Small intestine (tissue), 7 donors: Measurements from ENCODE around the gene GZF1. TPM values are rescaled to one million over a fixed set of nuclear protein-coding genes. Genes with fewer than 3 reads are reported as not detected.

Experiments used
- DNase-seq, 2 donors: peaks; one replicate each; pipeline versions ENCODE4 v3.0.0 to v3.0.0-alpha.2; 2013
- FAIRE-seq: peaks from 2 replicates; lab custom pipeline; 2012; peaks lifted over from hg19 to GRCh38; lab: Jason Lieb, UNC
- H3K27ac ChIP-seq, 3 donors: one replicate each; pipeline ENCODE4 v1.5.1; 2013; ENCODE audit warnings: low read length in 2 of 3, mild to moderate bottlenecking in 2 of 3, control low read depth in 1 of 3, inconsistent platforms in 1 of 3, low read depth in 1 of 3, moderate library complexity in 1 of 3
- H3K27me3 ChIP-seq, 3 donors: one replicate each; pipeline ENCODE4 v1.6.1; 2013; ENCODE audit warnings: low read length in 3 of 3, inconsistent platforms in 1 of 3; ENCODE audit not compliant: control insufficient read depth in 3 of 3, insufficient read depth in 3 of 3
- H3K36me3 ChIP-seq, 3 donors: one replicate each; pipeline ENCODE4 v1.6.1; 2013; ENCODE audit warnings: low read length in 3 of 3, inconsistent platforms in 1 of 3, low read depth in 1 of 3, mild to moderate bottlenecking in 1 of 3, moderate library complexity in 1 of 3; ENCODE audit not compliant: control insufficient read depth in 3 of 3, insufficient read depth in 2 of 3
- H3K4me1 ChIP-seq, 3 donors: one replicate each; pipeline ENCODE4 v1.6.1; 2013; ENCODE audit warnings: low read length in 2 of 3, inconsistent platforms in 1 of 3, low read depth in 1 of 3, mild to moderate bottlenecking in 1 of 3, moderate library complexity in 1 of 3; ENCODE audit not compliant: control insufficient read depth in 3 of 3, insufficient read depth in 2 of 3
- H3K4me3 ChIP-seq, 3 donors: one replicate each; pipeline ENCODE4 v1.5.1; 2013; ENCODE audit warnings: low read length in 3 of 3, control low read depth in 1 of 3, inconsistent platforms in 1 of 3, low read depth in 1 of 3, mild to moderate bottlenecking in 1 of 3, moderate library complexity in 1 of 3
- H3K9me3 ChIP-seq, 2 donors: one replicate each; pipeline ENCODE4 v1.6.1; 2013; ENCODE audit warnings: low read depth in 1 of 2, low read length in 1 of 2; ENCODE audit not compliant: control insufficient read depth in 2 of 2, insufficient read depth in 1 of 2
- WGBS, 3 donors: extraction: QIAGEN DNeasy Blood & Tissue Kit; methylation state at CpG; one replicate each; pipeline ENCODE4 v1.1.7; 2013; 5-methylcytosine and 5-hydroxymethylcytosine counted together
- polyA plus RNA-seq, 4 donors: library from polyadenylated mRNA; stranded (reverse) in 3 of 4; unstranded in 1 of 4; fragments of 200-250 nt in 3 of 4; fragments of 120-200 nt in 1 of 4; gene quantifications; one replicate each; pipeline versions ENCODE4 v1.2.1 to v1.2.3, GENCODE V29; 2013
- donor health status: healthy with polysubstance abuse.
- donor health status: control.
- donor health status: control.
- donor health status: Bipolar disorder and iron deficiency.
- donor health status: healthy.

Gene GZF1
- polyA plus RNA-seq, 4 donors, result 3.2 to 8.3 (median 4.8) TPM

DNA sequence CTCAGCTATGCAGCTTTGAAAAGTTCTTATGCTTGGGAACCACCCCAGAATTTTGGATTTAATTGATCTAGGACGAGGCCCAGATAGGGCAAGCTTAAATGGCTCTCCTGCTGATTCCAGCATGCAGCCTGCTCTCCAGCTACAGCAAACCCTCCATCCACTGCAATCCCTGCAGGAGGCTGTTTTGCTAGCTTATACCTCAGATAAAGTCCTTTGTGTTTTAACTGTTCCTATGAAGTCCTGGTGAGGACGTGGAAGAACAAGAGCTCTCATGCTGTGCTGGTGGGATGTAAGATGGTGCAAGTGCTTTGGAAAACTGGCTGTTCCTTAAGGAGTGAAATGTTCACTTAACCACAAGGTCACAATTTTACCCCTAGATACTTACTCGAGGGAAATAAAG lies 36.9 kb upstream of the GZF1 start:
- no peaks in the 10 kb centered on the region for H3K27me3 ChIP-seq
- H3K36me3 ChIP-seq, result no peaks in the 10 kb centered on the region
- H3K4me3 ChIP-seq, result no peak overlapping the region
- peaks cover 0 to 11% of the 10 kb centered on the region in 2 donors for H3K9me3 ChIP-seq
- no peaks in the 10 kb centered on the region for H3K4me1 ChIP-seq
- FAIRE-seq (no peak), DNase-seq (no peak)
- 49 to 74% (median 67%) methylated on average over 3 of the region's 3 CpGs for WGBS, 3 donors
- no peak overlapping the region for H3K27ac ChIP-seq

- no peak overlapping the region for H3K4me3 ChIP-seq
- no peak for DNase-seq
- no peaks in the 10 kb centered on the region for H3K4me1 ChIP-seq
- no peaks in the 10 kb centered on the region for H3K36me3 ChIP-seq
- WGBS, 3 donors, result 87 to 92% (median 88%) methylated on average over 8 of the region's 8 CpGs
- no peaks in the 10 kb centered on the region for H3K27me3 ChIP-seq
- H3K27ac ChIP-seq, result no peak overlapping the region
- H3K9me3 ChIP-seq, result no peaks in the 10 kb centered on the region
- no peak for FAIRE-seq
Measured at GRCh38 chr20:23326774-23327173, 35.2 kb upstream of the GZF1 start.

DNA sequence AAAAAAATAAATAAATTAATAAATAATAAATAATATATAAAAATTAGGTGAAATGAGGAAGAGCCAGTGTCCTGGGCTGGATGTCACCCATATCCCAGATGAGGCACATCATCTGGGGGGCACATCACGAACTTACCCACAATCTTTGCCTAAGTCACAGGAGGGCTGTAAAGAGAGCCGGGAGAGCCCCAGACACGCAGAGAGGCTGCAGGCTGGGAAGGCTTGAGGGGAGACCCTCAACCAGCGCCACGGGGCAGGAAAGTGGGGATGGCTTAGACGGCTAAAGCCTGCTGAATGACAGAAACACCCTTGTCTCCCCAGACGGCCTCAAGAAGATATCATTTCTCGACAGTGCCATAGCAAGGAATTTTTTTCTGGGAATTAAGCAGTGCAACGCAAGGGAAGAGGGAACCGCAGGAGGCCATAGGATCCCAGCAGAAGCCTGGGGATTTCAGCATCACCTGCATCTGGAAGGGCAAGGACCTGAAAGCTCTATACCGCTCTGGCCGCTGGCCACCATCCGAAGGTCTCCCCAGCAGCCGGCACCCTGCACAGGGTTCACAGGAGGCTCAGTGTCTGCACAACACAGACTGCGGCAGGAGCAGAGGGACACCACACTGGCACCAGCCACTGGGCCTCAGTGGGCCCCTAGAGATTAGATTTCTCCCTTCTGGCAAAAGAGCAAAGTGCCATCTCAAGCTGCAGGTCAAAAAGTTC lies 34.2 kb upstream of the GZF1 start:
- no peaks in the 10 kb centered on the region for H3K9me3 ChIP-seq
- no peak for DNase-seq
- no peaks in the 10 kb centered on the region for H3K27me3 ChIP-seq
- no peaks in the 10 kb centered on the region for H3K4me1 ChIP-seq
- no peak overlapping the region for H3K27ac ChIP-seq
- 90 to 93% (median 90%) methylated on average over 15 of the region's 15 CpGs for WGBS, 3 donors
- no peak overlapping the region for H3K4me3 ChIP-seq
- FAIRE-seq, result no peak
- H3K36me3 ChIP-seq, result no peaks in the 10 kb centered on the region

DNA sequence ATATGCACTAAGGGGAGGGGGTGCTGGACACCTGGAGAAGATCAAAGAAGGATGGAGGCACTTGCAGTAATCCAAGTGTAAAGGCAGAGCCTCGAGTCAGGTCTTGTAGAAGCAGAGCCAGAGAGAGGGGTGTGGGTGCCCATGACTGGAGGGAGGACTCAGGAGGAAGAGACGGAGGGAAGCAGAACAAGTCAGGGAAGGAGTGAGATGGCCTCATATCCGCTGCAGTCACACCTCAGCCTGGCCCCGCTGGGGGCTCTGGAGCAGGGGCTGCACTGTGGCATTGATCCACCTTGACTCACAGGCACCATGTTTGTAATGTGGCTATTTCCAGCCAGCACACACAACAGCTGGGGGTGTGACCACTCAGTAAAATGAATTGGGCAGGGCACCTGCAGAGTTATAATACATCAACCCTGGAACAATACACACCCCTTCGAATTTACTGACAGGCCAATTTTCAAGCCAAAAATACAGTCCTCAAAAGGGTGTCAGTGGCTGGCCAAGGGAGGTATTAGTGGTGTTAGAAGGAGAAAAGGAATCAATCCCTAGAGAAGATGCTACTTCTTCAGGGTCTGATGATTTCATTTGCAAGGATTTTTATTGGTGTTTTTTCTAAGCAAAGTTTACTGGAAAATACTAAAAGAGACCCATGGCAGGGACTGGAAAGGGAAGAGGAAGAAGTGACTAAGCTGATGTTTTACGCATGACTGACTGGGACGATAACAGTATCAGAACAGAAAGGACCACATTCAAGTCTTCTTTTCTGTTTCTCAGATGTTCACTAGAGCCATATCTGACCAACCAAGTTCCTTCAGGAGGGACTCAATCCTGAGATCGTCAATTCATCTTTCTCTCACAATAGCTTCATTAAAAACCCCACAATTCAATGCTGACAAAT lies 30.3 kb upstream of the GZF1 start:
- no peak for DNase-seq
- no peak for FAIRE-seq
- Histone ChIP-seq H3K36me3 (no peaks in the 10 kb centered on the region), H3K9me3 (no peaks in the 10 kb centered on the region), H3K27ac (no peak overlapping the region), H3K4me3 (no peak overlapping the region), H3K4me1 (no peaks in the 10 kb centered on the region), H3K27me3 (no peaks in the 10 kb centered on the region)
- 69 to 77% (median 76%) methylated on average over 8 of the region's 8 CpGs for WGBS, 3 donors

GRCh38 chr20:23332467-23332866 lies 29.5 kb upstream of the GZF1 start:
- 39 to 70% (median 42%) methylated on average over 2 of the region's 2 CpGs for WGBS, 3 donors

DNA sequence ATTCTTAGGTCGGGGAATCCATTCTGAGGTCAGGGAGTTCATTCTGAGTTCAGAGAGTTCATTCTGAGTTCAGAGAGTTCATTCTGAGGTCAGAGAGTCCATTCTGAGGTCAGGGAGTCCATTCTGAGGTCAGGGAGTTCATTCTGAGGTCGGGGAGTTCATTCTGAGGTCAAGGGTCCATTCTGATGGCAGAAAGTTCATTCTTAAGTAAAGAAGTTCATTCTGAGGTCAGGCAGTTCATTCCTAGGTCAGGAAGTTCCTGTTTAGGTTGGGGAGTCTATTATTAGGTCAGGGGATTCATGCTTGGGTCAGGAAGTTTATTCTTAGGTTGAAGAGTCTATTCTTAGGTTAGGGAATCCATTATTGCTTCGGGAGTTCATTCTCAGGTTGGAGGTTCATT lies 27.9 kb upstream of the GZF1 start:
- WGBS, 3 donors, result 33 to 50% (median 47%) methylated on average over 3 of the region's 3 CpGs
- no peaks in the 10 kb centered on the region for H3K36me3 ChIP-seq
- H3K27me3 ChIP-seq, result no peaks in the 10 kb centered on the region
- FAIRE-seq (no peak), DNase-seq (peak in 1 of 2 donors; percentile 20)
- no peaks in the 10 kb centered on the region for H3K9me3 ChIP-seq
- H3K27ac ChIP-seq, result peak overlapping the region in 1 of 3 donors; percentile 5
- H3K4me3 ChIP-seq, result no peak overlapping the region
- no peaks in the 10 kb centered on the region for H3K4me1 ChIP-seq

More at GRCh38 chr20:23332467-23332866, 29.5 kb upstream of the GZF1 start:
- Histone ChIP-seq H3K27me3 (no peaks in the 10 kb centered on the region), H3K27ac (no peak overlapping the region), H3K4me1 (no peaks in the 10 kb centered on the region), H3K36me3 (no peaks in the 10 kb centered on the region), H3K4me3 (no peak overlapping the region), H3K9me3 (no peaks in the 10 kb centered on the region)
- DNase-seq, result no peak
- no peak for FAIRE-seq

DNA sequence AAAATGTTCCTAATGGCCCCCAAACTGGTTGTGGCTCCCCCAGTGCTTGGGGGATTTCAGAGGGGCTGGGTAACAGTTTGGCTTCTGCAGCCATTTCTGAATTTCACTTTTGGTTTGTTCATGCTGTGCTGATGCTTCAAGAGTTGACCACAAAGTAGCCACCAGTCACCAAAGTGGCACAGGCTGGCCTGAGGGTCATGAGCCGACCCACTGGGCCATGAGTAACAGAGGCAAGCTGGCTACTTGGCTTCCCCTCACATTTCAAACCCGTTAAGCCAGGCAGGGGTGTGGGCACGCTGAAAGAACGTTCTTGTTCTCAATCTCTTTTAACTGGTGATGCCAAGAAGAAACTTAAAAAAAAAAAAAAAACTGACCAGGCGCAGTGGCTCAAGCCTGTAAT lies 26.5 kb upstream of the GZF1 start:
- FAIRE-seq (no peak), DNase-seq (no peak)
- Histone ChIP-seq H3K27me3 (no peaks in the 10 kb centered on the region), H3K36me3 (no peaks in the 10 kb centered on the region), H3K27ac (no peak overlapping the region), H3K4me3 (no peak overlapping the region), H3K4me1 (no peaks in the 10 kb centered on the region), H3K9me3 (no peaks in the 10 kb centered on the region)
- WGBS, 3 donors, result 92 to 99% (median 95%) methylated on average over 5 of the region's 5 CpGs

DNA sequence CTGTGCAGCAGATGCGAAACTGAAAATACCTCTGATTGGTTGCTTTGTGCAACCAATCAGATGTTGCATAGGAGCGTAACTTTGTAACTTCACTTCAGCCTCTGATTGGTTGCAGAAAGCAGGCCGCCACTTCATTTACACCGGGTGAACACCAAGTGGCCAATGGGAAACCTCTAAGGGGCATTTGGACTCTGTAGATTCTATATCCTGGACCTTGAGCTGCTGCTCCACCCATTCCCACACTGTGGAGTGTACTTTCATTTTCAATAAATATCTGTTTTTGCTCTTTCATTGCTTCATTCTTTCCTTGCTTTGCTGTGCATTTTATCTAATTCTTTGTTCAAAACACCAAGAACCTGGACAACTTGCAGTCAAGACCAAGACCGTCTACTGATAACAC lies 25.5 kb upstream of the GZF1 start:
- Histone ChIP-seq H3K9me3 (no peaks in the 10 kb centered on the region), H3K4me1 (no peaks in the 10 kb centered on the region), H3K4me3 (peak overlapping the region in 1 of 3 donors; percentile 6), H3K36me3 (no peaks in the 10 kb centered on the region), H3K27ac (no peak overlapping the region), H3K27me3 (no peaks in the 10 kb centered on the region)
- WGBS, 3 donors, result 25 to 76% (median 48%) methylated on average over 5 of the region's 5 CpGs
- DNase-seq (peak; percentile 23 to 96), FAIRE-seq (no peak)
